ENCODE results near the gene GIT2. TPM values are rescaled to one million over a fixed set of nuclear protein-coding genes. Genes with fewer than 3 reads are reported as not detected.

The GIT2 gene
- total and polyA plus RNA-seq, 2 of the 13 experiments (the other 11 are each of a cell fraction or from before 2014, with no cell fraction given): 18.4 to 19.8 TPM

- no peak for TF ChIP-seq TP53 (CRISPR knock-in tag; conservative IDR thresholded peaks at IDR 0.05)
- TF ChIP-seq ZNF460 (CRISPR knock-in tag; IDR thresholded peaks at IDR 0.05; ENCODE audit: borderline replicate concordance): peak; percentile 31; the same call in 1 of the 2 replicates
- no peak; the same call in 1 of the 2 replicates for TF ChIP-seq ZNF263 (CRISPR knock-in tag; IDR thresholded peaks at IDR 0.05)
- TF ChIP-seq YEATS4 (CRISPR knock-in tag; IDR thresholded peaks at IDR 0.05; ENCODE audit: borderline replicate concordance): 0 out of 2 replicates have a peak, but pooled peaks have one; percentile 41
- TF ChIP-seq NCOR1 (IDR thresholded peaks at IDR 0.05; ENCODE audit: borderline replicate concordance, low read length): peak; percentile 57; the same call in 1 of the 2 replicates
- TF ChIP-seq PRDM15 (CRISPR knock-in tag; IDR thresholded peaks at IDR 0.05): no peak
- no peak for TF ChIP-seq MNT (IDR thresholded peaks at IDR 0.05)
- no peak for TF ChIP-seq PHB2 (IDR thresholded peaks at IDR 0.05; ENCODE audit: partially characterized antibody)
- no peak for TF ChIP-seq ZBTB40 (IDR thresholded peaks at IDR 0.05)
- TF ChIP-seq ZBTB40 (CRISPR knock-in tag; IDR thresholded peaks at IDR 0.05): peak; percentile 52; the same call in 1 of the 2 replicates
- TF ChIP-seq MAX (IDR thresholded peaks at IDR 0.05): no peak
- no peak for TF ChIP-seq DDIT3 (CRISPR knock-in tag; IDR thresholded peaks at IDR 0.05)
These were observed 14.9 kb upstream of the GIT2 start (continued) for GRCh38 chr12:110010853-110011723.

All from HepG2 (cell line).